ENCODE measurements around the gene KCNQ1.

DNA sequence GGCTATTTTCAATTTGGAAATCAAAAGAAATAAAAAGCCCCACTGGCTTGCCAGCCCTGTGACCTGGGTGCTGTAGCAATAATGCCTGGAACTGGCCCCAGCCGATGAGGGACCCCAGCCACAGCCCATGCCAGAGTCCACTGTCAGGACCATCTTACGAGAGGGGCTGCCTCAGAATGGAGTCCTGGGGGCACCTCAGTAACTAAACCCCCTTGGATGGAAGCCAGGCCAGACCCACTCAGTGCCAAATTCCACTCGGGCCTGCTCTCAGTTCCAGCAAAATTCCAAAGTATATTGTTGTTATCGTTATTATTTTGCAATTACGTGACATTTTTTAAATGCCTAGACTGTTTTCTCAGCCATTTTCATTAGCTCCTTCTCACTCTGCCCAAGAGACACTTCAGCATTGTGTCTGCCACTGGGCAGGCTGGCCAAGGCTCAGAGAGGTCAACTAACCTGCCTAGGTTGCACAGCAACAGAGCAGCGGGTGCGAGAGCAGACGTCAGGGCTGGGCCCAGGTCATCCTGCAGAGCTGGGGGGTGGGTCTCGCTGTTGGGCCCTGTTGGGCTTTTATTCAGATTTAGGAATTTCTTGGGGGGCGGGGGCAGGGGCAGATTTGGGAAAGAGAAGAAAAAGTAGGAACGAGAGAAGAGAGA, 421.2 kb downstream of the KCNQ1 start:
- TF ChIP-seq EZH2 (IDR thresholded peaks at IDR 0.05; ENCODE audit: low read length, missing control alignments): no peak
- TF ChIP-seq, protein P1, sequence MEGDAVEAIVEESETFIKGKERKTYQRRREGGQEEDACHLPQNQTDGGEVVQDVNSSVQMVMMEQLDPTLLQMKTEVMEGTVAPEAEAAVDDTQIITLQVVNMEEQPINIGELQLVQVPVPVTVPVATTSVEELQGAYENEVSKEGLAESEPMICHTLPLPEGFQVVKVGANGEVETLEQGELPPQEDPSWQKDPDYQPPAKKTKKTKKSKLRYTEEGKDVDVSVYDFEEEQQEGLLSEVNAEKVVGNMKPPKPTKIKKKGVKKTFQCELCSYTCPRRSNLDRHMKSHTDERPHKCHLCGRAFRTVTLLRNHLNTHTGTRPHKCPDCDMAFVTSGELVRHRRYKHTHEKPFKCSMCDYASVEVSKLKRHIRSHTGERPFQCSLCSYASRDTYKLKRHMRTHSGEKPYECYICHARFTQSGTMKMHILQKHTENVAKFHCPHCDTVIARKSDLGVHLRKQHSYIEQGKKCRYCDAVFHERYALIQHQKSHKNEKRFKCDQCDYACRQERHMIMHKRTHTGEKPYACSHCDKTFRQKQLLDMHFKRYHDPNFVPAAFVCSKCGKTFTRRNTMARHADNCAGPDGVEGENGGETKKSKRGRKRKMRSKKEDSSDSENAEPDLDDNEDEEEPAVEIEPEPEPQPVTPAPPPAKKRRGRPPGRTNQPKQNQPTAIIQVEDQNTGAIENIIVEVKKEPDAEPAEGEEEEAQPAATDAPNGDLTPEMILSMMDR (conservative IDR thresholded peaks at IDR 0.05 in 1 of 2, IDR thresholded peaks at IDR 0.05 in 1 of 2; ENCODE audit: low read depth in 1 of 2, low read length in 2 of 2): no peak

Data from fibroblast of lung (primary cell).